HepG2 (cell line): ENCODE data around the gene SNCAIP. TPM values are rescaled to one million over a fixed set of nuclear protein-coding genes. Genes with fewer than 3 reads are reported as not detected.

ENCODE experiments used
- ATAC-seq: fragments of 200-7000 bp; cut with Tn5 transposase; 3 replicates; pipeline ENCODE4 v1.9.1; 2020; ENCODE audit warnings: mild to moderate bottlenecking, moderate library complexity
- BruUV-seq: library from RNA; stranded (reverse); fragments of 400-500 nt; replicated peaks from 2 replicates; lab custom pipeline; 2021; lab: Mats Ljungman, UMichigan
- CTCF ChIA-PET: fragments of 300-600 bp; formaldehyde crosslinking; extraction: SDS; loops from one replicate; lab custom pipeline; 2021; ENCODE audit warnings: low total read pairs, inconsistent platforms, low intra/inter-chr PET ratio; lab: Yijun Ruan, JAX
- POLR2A ChIA-PET: fragments of 350-600 bp; sonication (Branson Sonifier 250); formaldehyde crosslinking; loops from one replicate; lab custom pipeline; 2020; ENCODE audit warnings: antibody characterized with exemption, inconsistent platforms; lab: Yijun Ruan, JAX
- DNase-seq: peaks from one replicate; pipeline ENCODE4 v3.0.0-alpha.2; 2015; ENCODE audit warnings: low spot score
- FAIRE-seq: peaks from 3 replicates; lab custom pipeline; 2011; peaks lifted over from hg19 to GRCh38; lab: Jason Lieb, UNC
- H2AFZ ChIP-seq: one replicate; pipeline ENCODE4 v1.6.1; 2011; ENCODE audit warnings: low read length, inconsistent platforms
- H3K27ac ChIP-seq: fragments of 300-600 bp; 3 replicates; pipeline ENCODE4 v1.8.0; 2011; ENCODE audit warnings: mixed run types, mild to moderate bottlenecking, mixed read lengths, low read length, inconsistent platforms; ENCODE audit not compliant: insufficient read depth; ENCODE audit errors: extremely low read length
- H3K27me3 ChIP-seq, 2 experiments: fragments of 200-600 bp in 1 of 2; 2 replicates in 1 of 2; 3 replicates in 1 of 2; pipeline versions ENCODE4 v1.6.0 to v1.8.0; 2011; ENCODE audit warnings: low read length in 2 of 2, mild to moderate bottlenecking in 2 of 2, moderate library complexity in 2 of 2, inconsistent platforms in 1 of 2; ENCODE audit not compliant: insufficient read depth in 2 of 2, control insufficient read depth in 1 of 2
- H3K36me3 ChIP-seq, 2 experiments: fragments of 200-600 bp in 1 of 2; replicated peaks in 1 of 2; 2 replicates in 1 of 2; 3 replicates in 1 of 2; pipeline versions ENCODE4 v1.5.1 to v1.8.0; 2011; ENCODE audit warnings: low read length in 2 of 2, inconsistent platforms in 1 of 2; ENCODE audit not compliant: insufficient read depth in 2 of 2, control insufficient read depth in 1 of 2
- H3K4me1 ChIP-seq: 2 replicates; pipeline ENCODE4 v1.5.1; 2012; ENCODE audit warnings: low read length, inconsistent platforms; ENCODE audit not compliant: insufficient read depth
- H3K4me2 ChIP-seq: 2 replicates; pipeline ENCODE4 v1.6.0; 2011; ENCODE audit warnings: low read depth, low read length, inconsistent platforms
- H3K4me3 ChIP-seq, 3 experiments: fragments of 200-600 bp in 1 of 3; sonication (generic), shearing (Covaris generic) in 1 of 3; replicated peaks in 1 of 3; 2 replicates each; pipeline ENCODE4 v1.5.1; 2011 to 2016; ENCODE audit warnings: low read length in 3 of 3, inconsistent platforms in 2 of 3, low read depth in 2 of 3, mild to moderate bottlenecking in 2 of 3, control low read depth in 1 of 3, mixed read lengths in 1 of 3; ENCODE audit not compliant: insufficient read depth in 1 of 3
- H3K79me2 ChIP-seq: one replicate; pipeline ENCODE4 v1.6.1; 2011; ENCODE audit warnings: low read length, inconsistent platforms; ENCODE audit not compliant: insufficient read depth
- H3K9ac ChIP-seq: 2 replicates; pipeline ENCODE4 v1.6.0; 2011; ENCODE audit warnings: mild to moderate bottlenecking, low read depth, low read length, inconsistent platforms; ENCODE audit not compliant: insufficient read depth
- H3K9me3 ChIP-seq: 2 replicates; pipeline ENCODE4 v1.5.1; 2012; ENCODE audit warnings: mild to moderate bottlenecking, low read length
- H4K20me1 ChIP-seq: 2 replicates; pipeline ENCODE4 v1.6.0; 2011; ENCODE audit warnings: inconsistent platforms, mild to moderate bottlenecking, low read length, moderate library complexity; ENCODE audit not compliant: insufficient read depth
- ATF7 ChIP-seq, 2 experiments: fragments of 450-650 bp in 1 of 2; sonication (generic) in 1 of 2; formaldehyde crosslinking in 1 of 2; IDR thresholded peaks; 2 replicates each; pipeline versions ENCODE4 v1.4.0 to v1.6.1; 2016 to 2020; ENCODE audit warnings: antibody characterized with exemption in 1 of 2, mild to moderate bottlenecking in 1 of 2, missing genetic modification reagents in 1 of 2
- CC2D1A ChIP-seq: sonication (generic); formaldehyde crosslinking; IDR thresholded peaks from 2 replicates; pipeline ENCODE4 v1.8.1; 2023; ENCODE audit warnings: mild to moderate bottlenecking, missing genetic modification reagents
- CEBPG ChIP-seq: IDR thresholded peaks from 2 replicates; pipeline ENCODE4 v1.6.1; 2016
- FOXA3 ChIP-seq: IDR thresholded peaks from 2 replicates; pipeline ENCODE4 v1.6.1; 2016; ENCODE audit warnings: missing genetic modification reagents, missing compliant biosample characterization
- PRPF4 ChIP-seq: fragments of 200-400 bp; formaldehyde crosslinking; IDR thresholded peaks from 2 replicates; pipeline ENCODE4 v1.6.1; 2016; ENCODE audit warnings: low read length, low read depth; ENCODE audit not compliant: poor library complexity, severe bottlenecking
- RFX3 ChIP-seq: IDR thresholded peaks from 2 replicates; pipeline ENCODE4 v1.6.1; 2016; ENCODE audit warnings: missing biosample characterization, missing genetic modification reagents
- THAP7 ChIP-seq: sonication (generic); formaldehyde crosslinking; IDR thresholded peaks from 2 replicates; pipeline ENCODE4 v1.8.1; 2023; ENCODE audit warnings: mild to moderate bottlenecking, missing genetic modification reagents
- ZFP36L1 ChIP-seq: sonication (generic); formaldehyde crosslinking; IDR thresholded peaks from 2 replicates; pipeline ENCODE4 v1.8.0; 2022; ENCODE audit warnings: mild to moderate bottlenecking, missing genetic modification reagents, moderate library complexity
- ZNF746 ChIP-seq: sonication (generic); formaldehyde crosslinking; IDR thresholded peaks from 2 replicates; pipeline ENCODE4 v1.8.0; 2022; ENCODE audit warnings: mild to moderate bottlenecking, missing genetic modification reagents
- ZNF850 ChIP-seq: sonication (generic); formaldehyde crosslinking; conservative IDR thresholded peaks from 2 replicates; pipeline ENCODE4 v1.9.0; 2021; ENCODE audit warnings: mild to moderate bottlenecking, missing genetic modification reagents
- WGBS: methylation state at CpG from one replicate; pipeline ENCODE4 v1.1.6; 2017; ENCODE audit warnings: low lambda C conversion rate; 5-methylcytosine and 5-hydroxymethylcytosine counted together
- in situ Hi-C: cut with HindIII; loops from 2 replicates; pipeline ENCODE4 v1.10.0; 2017; ENCODE audit warnings: low pct_unique_long_range_greater_than_20kb; ENCODE audit not compliant: extremely low pct_ligation_motif_present
- intact Hi-C: fragments of 100-400 bp; cut with micrococcal nuclease; formaldehyde crosslinking; loops from one replicate; pipeline ENCODE4 v1.10.0; 2022; ENCODE audit not compliant: unreplicated experiment
- polyA plus RNA-seq, 8 experiments: library from polyadenylated mRNA; depleted of rRNA in 3 of 8; stranded (reverse) in 7 of 8; unstranded in 1 of 8; fragments of >200 nt; fragmentation: Illumina TruSeq in 4 of 8; extraction: Trizol in 4 of 8; gene quantifications; 2 replicates each; pipeline versions ENCODE4 v1.2.1 to v1.2.3, GENCODE V29; 2011 to 2016; ENCODE audit warnings: low read depth in 4 of 8, missing spikeins in 1 of 8, mixed read lengths in 1 of 8; ENCODE audit not compliant: insufficient read depth in 1 of 8
- total RNA-seq, 5 experiments: library from RNA; depleted of rRNA; stranded (reverse); fragments of >200 nt; fragmentation: Illumina TruSeq; extraction: Trizol; gene quantifications; 2 replicates each; pipeline ENCODE4 v1.2.3, GENCODE V29; 2016; ENCODE audit warnings: low read depth in 1 of 5

Gene SNCAIP
- total and polyA plus RNA-seq, 2 of the 13 experiments (the other 11 are each of a cell fraction or from before 2014, with no cell fraction given) = not detected

DNA sequence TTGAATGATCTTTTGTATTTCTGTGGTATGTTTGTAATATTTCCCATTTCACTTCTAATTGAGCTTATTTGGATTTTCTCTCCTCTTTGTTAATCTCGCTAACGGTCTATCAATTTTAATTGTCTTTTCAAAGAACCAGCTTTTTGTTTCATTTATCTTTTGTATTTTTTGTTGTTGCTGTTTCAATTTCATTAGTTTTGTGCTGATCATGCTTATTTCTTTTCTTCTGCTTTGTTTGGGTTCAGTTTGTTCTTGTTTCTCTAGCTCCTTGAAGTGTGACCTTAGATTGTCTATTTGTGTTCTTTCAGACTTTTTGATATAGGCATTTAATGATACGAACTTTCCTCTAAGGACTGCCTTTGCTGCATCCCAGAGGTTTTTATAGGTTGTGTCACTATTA, 28.4 kb upstream of the SNCAIP start (continued):
- TF ChIP-seq FOXA3 (CRISPR knock-in tag) = no peak

DNA sequence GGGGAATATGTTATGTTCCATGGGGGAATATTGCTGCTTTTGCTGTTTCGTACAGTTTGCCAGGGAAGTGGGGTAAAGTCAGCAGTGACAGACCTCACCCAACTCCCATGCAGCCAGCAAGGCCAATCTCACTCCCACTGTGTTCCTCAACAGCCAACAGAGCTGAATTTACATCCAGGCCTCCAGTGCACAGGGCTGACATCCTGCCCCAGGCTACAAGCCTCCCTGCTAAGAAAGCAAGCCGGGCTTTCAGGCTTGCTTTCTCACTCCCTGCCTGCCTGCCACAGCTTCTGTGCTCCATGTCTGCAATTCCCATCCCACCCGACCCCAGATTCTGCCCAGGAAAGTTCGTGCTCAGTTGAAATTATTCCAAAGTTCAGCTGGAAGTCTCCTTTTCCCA, 25.5 kb upstream of the SNCAIP start:
- Histone ChIP-seq H3K9me3 (no peaks in the 10 kb centered on the region), H3K4me1 (no peaks in the 10 kb centered on the region), H2AFZ (no peak overlapping the region), H3K27ac (no peak overlapping the region), H3K4me2 (no peak overlapping the region), H4K20me1 (no peaks in the 10 kb centered on the region), H3K79me2 (no peaks in the 10 kb centered on the region), H3K9ac (no peak overlapping the region), H3K36me3 (no peaks in the 10 kb centered on the region), H3K4me3 (no peak overlapping the region), H3K27me3 (no peaks in the 10 kb centered on the region)
- ChIA-PET POLR2A (no interaction called here), CTCF (no interaction called here)
- intact Hi-C loops = no loop called here
- FAIRE-seq (no peak), DNase-seq (no peak), ATAC-seq (no peak)
- in situ Hi-C loops = no loop called here
- no peak for TF ChIP-seq CEBPG
- no peak for TF ChIP-seq PRPF4
- TF ChIP-seq ZNF746 (CRISPR knock-in tag) = no peak
- TF ChIP-seq THAP7 (CRISPR knock-in tag) = no peak
- TF ChIP-seq CC2D1A (CRISPR knock-in tag) = no peak
- TF ChIP-seq RFX3 (CRISPR knock-in tag) = no peak
- no peak for TF ChIP-seq ZFP36L1 (CRISPR knock-in tag)
- no peak for TF ChIP-seq ZNF850 (CRISPR knock-in tag)
- TF ChIP-seq ATF7 (IDR thresholded peaks at IDR 0.05) = no peak
- no peak for TF ChIP-seq ATF7 (CRISPR knock-in tag; IDR thresholded peaks at IDR 0.05)
- WGBS = 7% methylated on average over 4 of the region's 4 CpGs
- BruUV-seq = no TSS peak
